Testis (tissue), 2 donors: ENCODE measurements around the gene B3GALT2.

Source experiments
- POLR2A ChIP-seq: fragments of 450-650 bp; IDR thresholded peaks from one replicate; pipeline ENCODE4 v1.6.1; 2017; ENCODE audit warnings: antibody characterized with exemption, mild to moderate bottlenecking, moderate library complexity
- TF ChIP-seq, protein P1 (sequence below), 3 experiments: fragments of 450-650 bp in 2 of 3; fragments of 200-600 bp in 1 of 3; sonication (generic) in 1 of 3; IDR thresholded peaks; one replicate each; pipeline ENCODE4 v1.5.1; 2016 to 2019; ENCODE audit warnings: antibody characterized with exemption in 3 of 3, mild to moderate bottlenecking in 2 of 3, moderate library complexity in 1 of 3

DNA sequence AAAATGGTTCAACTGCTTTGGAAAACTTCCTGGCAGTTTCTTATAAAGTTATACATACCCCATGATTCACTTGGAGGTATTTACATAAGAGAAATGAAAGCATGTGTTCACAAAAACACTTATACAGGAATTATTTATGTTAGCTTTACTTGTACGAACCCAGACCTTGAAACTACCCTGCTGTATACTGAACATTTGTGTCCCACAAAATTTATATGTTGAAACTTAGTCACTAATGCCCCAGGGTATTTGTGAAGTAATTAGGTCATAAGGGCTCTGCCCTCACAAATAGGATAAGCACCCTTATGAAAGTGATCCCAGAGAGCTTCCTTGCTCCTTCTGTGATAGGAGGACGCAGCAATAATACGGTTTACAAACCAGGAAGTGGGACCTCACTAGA is 42.7 kb upstream of the B3GALT2 start:
- TF ChIP-seq, protein P1, sequence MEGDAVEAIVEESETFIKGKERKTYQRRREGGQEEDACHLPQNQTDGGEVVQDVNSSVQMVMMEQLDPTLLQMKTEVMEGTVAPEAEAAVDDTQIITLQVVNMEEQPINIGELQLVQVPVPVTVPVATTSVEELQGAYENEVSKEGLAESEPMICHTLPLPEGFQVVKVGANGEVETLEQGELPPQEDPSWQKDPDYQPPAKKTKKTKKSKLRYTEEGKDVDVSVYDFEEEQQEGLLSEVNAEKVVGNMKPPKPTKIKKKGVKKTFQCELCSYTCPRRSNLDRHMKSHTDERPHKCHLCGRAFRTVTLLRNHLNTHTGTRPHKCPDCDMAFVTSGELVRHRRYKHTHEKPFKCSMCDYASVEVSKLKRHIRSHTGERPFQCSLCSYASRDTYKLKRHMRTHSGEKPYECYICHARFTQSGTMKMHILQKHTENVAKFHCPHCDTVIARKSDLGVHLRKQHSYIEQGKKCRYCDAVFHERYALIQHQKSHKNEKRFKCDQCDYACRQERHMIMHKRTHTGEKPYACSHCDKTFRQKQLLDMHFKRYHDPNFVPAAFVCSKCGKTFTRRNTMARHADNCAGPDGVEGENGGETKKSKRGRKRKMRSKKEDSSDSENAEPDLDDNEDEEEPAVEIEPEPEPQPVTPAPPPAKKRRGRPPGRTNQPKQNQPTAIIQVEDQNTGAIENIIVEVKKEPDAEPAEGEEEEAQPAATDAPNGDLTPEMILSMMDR (IDR thresholded peaks at IDR 0.05): no peak
- TF ChIP-seq POLR2A: no peak
